Panc1 (cell line): ENCODE measurements around the gene ARSI.

Experiments
- POLR2AphosphoS5 ChIP-seq: IDR thresholded peaks from 2 replicates; pipeline ENCODE4 v1.6.1; 2012; ENCODE audit warnings: mild to moderate bottlenecking, low read depth, low read length, moderate library complexity
- REST ChIP-seq, 2 experiments: IDR thresholded peaks; 2 replicates each; pipeline ENCODE4 v1.6.1; 2011 to 2012; ENCODE audit warnings: low read depth in 2 of 2, control low read depth in 1 of 2, low read length in 1 of 2, mild to moderate bottlenecking in 1 of 2, moderate library complexity in 1 of 2; ENCODE audit not compliant: insufficient read depth in 1 of 2
- SIN3A ChIP-seq: IDR thresholded peaks from 2 replicates; pipeline ENCODE4 v1.6.1; 2012; ENCODE audit warnings: low read depth, mild to moderate bottlenecking, low read length, moderate library complexity, borderline replicate concordance; ENCODE audit not compliant: insufficient read depth
- TCF7L2 ChIP-seq: IDR thresholded peaks from 2 replicates; pipeline ENCODE4 v1.6.1; 2011; ENCODE audit warnings: mild to moderate bottlenecking, low read depth, low read length, inconsistent platforms
- TF ChIP-seq, protein P1 (sequence below): fragments of 450-650 bp; IDR thresholded peaks from 2 replicates; pipeline ENCODE4 v1.5.1; 2017; ENCODE audit warnings: mild to moderate bottlenecking

DNA sequence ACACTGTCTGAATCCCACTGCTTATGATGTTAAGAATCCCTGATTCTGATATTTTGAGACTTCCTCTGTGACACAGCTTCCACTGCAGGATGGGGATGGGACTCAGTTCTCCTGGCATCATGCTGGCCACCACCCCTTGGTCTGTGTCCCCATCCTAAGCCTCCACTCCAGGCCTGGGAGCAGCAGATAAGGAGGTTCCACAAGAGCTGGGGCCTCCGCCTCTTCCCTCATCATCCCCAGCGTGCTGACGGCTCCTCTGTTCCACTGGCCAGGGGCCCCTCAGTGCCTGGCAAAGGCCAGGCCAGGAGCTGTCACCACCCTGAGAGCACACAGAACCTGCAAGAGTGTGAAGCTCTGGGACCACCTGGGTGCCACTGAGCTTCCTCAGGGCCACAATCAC, 53.8 kb downstream of the ARSI start:
- TF ChIP-seq, protein P1, sequence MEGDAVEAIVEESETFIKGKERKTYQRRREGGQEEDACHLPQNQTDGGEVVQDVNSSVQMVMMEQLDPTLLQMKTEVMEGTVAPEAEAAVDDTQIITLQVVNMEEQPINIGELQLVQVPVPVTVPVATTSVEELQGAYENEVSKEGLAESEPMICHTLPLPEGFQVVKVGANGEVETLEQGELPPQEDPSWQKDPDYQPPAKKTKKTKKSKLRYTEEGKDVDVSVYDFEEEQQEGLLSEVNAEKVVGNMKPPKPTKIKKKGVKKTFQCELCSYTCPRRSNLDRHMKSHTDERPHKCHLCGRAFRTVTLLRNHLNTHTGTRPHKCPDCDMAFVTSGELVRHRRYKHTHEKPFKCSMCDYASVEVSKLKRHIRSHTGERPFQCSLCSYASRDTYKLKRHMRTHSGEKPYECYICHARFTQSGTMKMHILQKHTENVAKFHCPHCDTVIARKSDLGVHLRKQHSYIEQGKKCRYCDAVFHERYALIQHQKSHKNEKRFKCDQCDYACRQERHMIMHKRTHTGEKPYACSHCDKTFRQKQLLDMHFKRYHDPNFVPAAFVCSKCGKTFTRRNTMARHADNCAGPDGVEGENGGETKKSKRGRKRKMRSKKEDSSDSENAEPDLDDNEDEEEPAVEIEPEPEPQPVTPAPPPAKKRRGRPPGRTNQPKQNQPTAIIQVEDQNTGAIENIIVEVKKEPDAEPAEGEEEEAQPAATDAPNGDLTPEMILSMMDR, result no peak
- TF ChIP-seq REST (IDR thresholded peaks at IDR 0.05; ENCODE audit: insufficient read depth in 1 of 2, low read depth in 2 of 2, low read length in 1 of 2) (no peak), SIN3A (no peak), POLR2AphosphoS5 (no peak), TCF7L2 (no peak)
